ENCODE measurements around the gene MT1M.
"Not testable (repeated sequence)": the region's sequence is repeated elsewhere in the genome, so short reads cannot be mapped to it uniquely, and the experiment has no call there.

Gene MT1M

GRCh38 chr16:56614549-56614991 is 17.9 kb upstream of the MT1M start:
- peaks cover 47% of the 10 kb centered on the region for H3K27me3 Mint-ChIP-seq
- H3K36me3 Mint-ChIP-seq (ENCODE audit: low read depth): no peaks in the 10 kb centered on the region
- no peaks in the 10 kb centered on the region for H3K9me3 Mint-ChIP-seq
- no peak overlapping the region for H3K4me3 Mint-ChIP-seq
- intact Hi-C loops (cut with micrococcal nuclease): no loop called here
- no peak overlapping the region for H3K27ac Mint-ChIP-seq
- H3K4me1 Mint-ChIP-seq (ENCODE audit: low read depth): peaks cover 34% of the 10 kb centered on the region

- no peaks in the 10 kb centered on the region for H3K36me3 Mint-ChIP-seq (ENCODE audit: low read depth)
- no peak overlapping the region for H3K4me3 Mint-ChIP-seq
- H3K4me1 Mint-ChIP-seq (ENCODE audit: low read depth): peaks cover 28% of the 10 kb centered on the region
- no peaks in the 10 kb centered on the region for H3K9me3 Mint-ChIP-seq
- peaks cover 54% of the 10 kb centered on the region for H3K27me3 Mint-ChIP-seq
- intact Hi-C loops (cut with micrococcal nuclease): no loop called here
- no peak overlapping the region for H3K27ac Mint-ChIP-seq
Measured at GRCh38 chr16:56615353-56615752, 17.1 kb upstream of the MT1M start.

GRCh38 chr16:56616608-56617211 is 15.7 kb upstream of the MT1M start:
- H3K36me3 Mint-ChIP-seq (ENCODE audit: low read depth): no peaks in the 10 kb centered on the region
- no peaks in the 10 kb centered on the region for H3K9me3 Mint-ChIP-seq
- peak overlapping the region; percentile 70 for H3K4me3 Mint-ChIP-seq
- intact Hi-C loops (cut with micrococcal nuclease): no loop called here
- H3K27me3 Mint-ChIP-seq: peaks cover 59% of the 10 kb centered on the region
- peak overlapping the region; percentile 20 for H3K27ac Mint-ChIP-seq
- peaks cover 16% of the 10 kb centered on the region for H3K4me1 Mint-ChIP-seq (ENCODE audit: low read depth)

- intact Hi-C loops (cut with micrococcal nuclease): no loop called here
- H3K36me3 Mint-ChIP-seq (ENCODE audit: low read depth): no peaks in the 10 kb centered on the region
- H3K27ac Mint-ChIP-seq: peak overlapping the region; percentile 20
- H3K4me1 Mint-ChIP-seq (ENCODE audit: low read depth): peaks cover 16% of the 10 kb centered on the region
- H3K4me3 Mint-ChIP-seq: peak overlapping the region; percentile 70
- no peaks in the 10 kb centered on the region for H3K9me3 Mint-ChIP-seq
- H3K27me3 Mint-ChIP-seq: peaks cover 64% of the 10 kb centered on the region
Measured at GRCh38 chr16:56617212-56618085, 15.0 kb upstream of the MT1M start.

- Mint-ChIP-seq H3K4me3 (no peak overlapping the region), H3K27ac (no peak overlapping the region), H3K36me3 (ENCODE audit: low read depth) (no peaks in the 10 kb centered on the region), H3K9me3 (no peaks in the 10 kb centered on the region), H3K27me3 (peaks cover 70% of the 10 kb centered on the region), H3K4me1 (ENCODE audit: low read depth) (peaks cover 16% of the 10 kb centered on the region)
- intact Hi-C loops (cut with micrococcal nuclease): no loop called here
Measured at GRCh38 chr16:56618138-56618537, 14.3 kb upstream of the MT1M start.

- H3K27me3 Mint-ChIP-seq: peaks cover 78% of the 10 kb centered on the region
Measured at GRCh38 chr16:56620339-56620897, 12.0 kb upstream of the MT1M start.

GRCh38 chr16:56621665-56622445 is 10.6 kb upstream of the MT1M start:
- Mint-ChIP-seq H3K4me1 (ENCODE audit: low read depth) (peaks cover 33% of the 10 kb centered on the region), H3K27me3 (peaks cover 80% of the 10 kb centered on the region)
- H3K36me3 Mint-ChIP-seq (ENCODE audit: low read depth); H3K27ac Mint-ChIP-seq; intact Hi-C loops (cut with micrococcal nuclease); H3K4me3 Mint-ChIP-seq; H3K9me3 Mint-ChIP-seq: not testable (repeated sequence)

More at GRCh38 chr16:56620339-56620897, 12.0 kb upstream of the MT1M start:
- Mint-ChIP-seq H3K27ac (no peak overlapping the region), H3K36me3 (ENCODE audit: low read depth) (no peaks in the 10 kb centered on the region), H3K9me3 (no peaks in the 10 kb centered on the region), H3K4me1 (ENCODE audit: low read depth) (peaks cover 26% of the 10 kb centered on the region), H3K4me3 (no peak overlapping the region)
- intact Hi-C loops (cut with micrococcal nuclease): no loop called here

GRCh38 chr16:56623184-56623583 is 9.3 kb upstream of the MT1M start:
- H3K27ac Mint-ChIP-seq; intact Hi-C loops (cut with micrococcal nuclease); H3K4me3 Mint-ChIP-seq; H3K9me3 Mint-ChIP-seq; H3K36me3 Mint-ChIP-seq (ENCODE audit: low read depth): not testable (repeated sequence)
- Mint-ChIP-seq H3K27me3 (peaks cover 76% of the 10 kb centered on the region), H3K4me1 (ENCODE audit: low read depth) (peaks cover 20% of the 10 kb centered on the region)

- Mint-ChIP-seq H3K4me1 (ENCODE audit: low read depth) (peaks cover 20% of the 10 kb centered on the region), H3K27me3 (peaks cover 76% of the 10 kb centered on the region)
- intact Hi-C loops (cut with micrococcal nuclease): no loop called here
Measured at GRCh38 chr16:56623637-56624036, 8.8 kb upstream of the MT1M start.

GRCh38 chr16:56625140-56625942 is 7.1 kb upstream of the MT1M start, which contains the start of gene MT1E:
Gene MT1E, plus strand, starts transcription at chr16:56625781. Its CDS starts 71 bp downstream, at chr16:56625852.
- Mint-ChIP-seq H3K27ac (peak within 1 kb of the TSS; percentile 65), H3K27me3 (peaks cover 75% of the 10 kb centered on the region)

More at GRCh38 chr16:56623637-56624036, 8.8 kb upstream of the MT1M start:
- Mint-ChIP-seq H3K4me3 (no peak overlapping the region), H3K27ac (no peak overlapping the region), H3K9me3 (no peaks in the 10 kb centered on the region), H3K36me3 (ENCODE audit: low read depth) (no peaks in the 10 kb centered on the region)

GRCh38 chr16:56625943-56626654 is 6.4 kb upstream of the MT1M start:
- no peaks in the 10 kb centered on the region for H3K9me3 Mint-ChIP-seq
- intact Hi-C loops (cut with micrococcal nuclease): no loop called here
- peak overlapping the region; percentile 84 for H3K4me3 Mint-ChIP-seq
- H3K4me1 Mint-ChIP-seq (ENCODE audit: low read depth): peaks cover 20% of the 10 kb centered on the region
- H3K27me3 Mint-ChIP-seq: peaks cover 81% of the 10 kb centered on the region
- H3K27ac Mint-ChIP-seq: peak overlapping the region; percentile 65
- no peaks in the 10 kb centered on the region for H3K36me3 Mint-ChIP-seq (ENCODE audit: low read depth)

More at GRCh38 chr16:56625140-56625942, 7.1 kb upstream of the MT1M start, which contains the start of gene MT1E:
- peaks cover 20% of the 10 kb centered on the region for H3K4me1 Mint-ChIP-seq (ENCODE audit: low read depth)
- H3K36me3 Mint-ChIP-seq (ENCODE audit: low read depth): no peaks in the 10 kb centered on the region
- H3K4me3 Mint-ChIP-seq: peak within 1 kb of the TSS; percentile 84
- intact Hi-C loops (cut with micrococcal nuclease): no loop called here
- no peaks in the 10 kb centered on the region for H3K9me3 Mint-ChIP-seq

- Mint-ChIP-seq H3K27me3 (peaks cover 82% of the 10 kb centered on the region), H3K9me3 (no peaks in the 10 kb centered on the region), H3K27ac (no peak overlapping the region), H3K4me1 (ENCODE audit: low read depth) (peaks cover 22% of the 10 kb centered on the region), H3K36me3 (ENCODE audit: low read depth) (no peaks in the 10 kb centered on the region), H3K4me3 (no peak overlapping the region)
- intact Hi-C loops (cut with micrococcal nuclease): no loop called here
Measured at GRCh38 chr16:56626685-56627084, 5.8 kb upstream of the MT1M start.

Measured in dendritic cell treated with granulocyte-macrophage colony-stimulating factor and Interleukin-4, amounts not matched to agents 40 ng/mL and 50 ng/mL, for 4 days (primary cell).